Measurements from ENCODE around the gene PAF1. TPM values are rescaled to one million over a fixed set of nuclear protein-coding genes. Genes with fewer than 3 reads are reported as not detected.

The PAF1 gene
- total and polyA plus RNA-seq, 2 of the 13 experiments (the other 11 are each of a cell fraction or from before 2014, with no cell fraction given) = 30.2 to 31.1 TPM

GRCh38 chr19:39389631-39390414 lies 1.1 kb downstream of the PAF1 start:
- 74% methylated on average over 8 of the region's 13 CpGs for WGBS (ENCODE audit: low lambda C conversion rate)
- H4K20me1 ChIP-seq (ENCODE audit: insufficient read depth, low read length) = no peaks in the 10 kb centered on the region
- H3K9ac ChIP-seq (ENCODE audit: insufficient read depth, low read depth, low read length) = peak overlapping the region; percentile 95
- DNase-seq (ENCODE audit: low spot score) (no peak), FAIRE-seq (no peak), ATAC-seq (no peak)
- H3K27ac ChIP-seq (ENCODE audit: extremely low read length, insufficient read depth, low read length) = peak overlapping the region; percentile 86
- intact Hi-C loops (cut with micrococcal nuclease; ENCODE audit: unreplicated experiment) (loop anchor here (1.0 kb wide), 1 partner anchor 8 kb away; no protein-coding TSS in a partner anchor), in situ Hi-C loops (cut with HindIII; ENCODE audit: extremely low pct_ligation_motif_present, low pct_unique_long_range_greater_than_20kb) (no loop called here)
- ChIA-PET POLR2A (interaction anchor here (3.1 to 3.2 kb wide), 2 partner anchors 46 to 48 kb away, joined by 14 to 49 read pairs; partner anchors contain the start of genes RPS16 and SAMD4B), CTCF (ENCODE audit: low intra/inter-chr PET ratio, low total read pairs) (no interaction called here)
- TF ChIP-seq HIVEP1 (CRISPR knock-in tag; IDR thresholded peaks at IDR 0.05) = 0 out of 2 replicates have a peak, but pooled peaks have one; percentile 46
- peak; percentile 44; the same call in 1 of the 2 replicates for TF ChIP-seq CENPT (CRISPR knock-in tag; IDR thresholded peaks at IDR 0.05; ENCODE audit: low read depth)
- 0 out of 2 replicates have a peak, but pooled peaks have one; percentile 10 for TF ChIP-seq MTF2 (CRISPR knock-in tag; IDR thresholded peaks at IDR 0.05; ENCODE audit: borderline replicate concordance)
- TF ChIP-seq MTERF4 (CRISPR knock-in tag; IDR thresholded peaks at IDR 0.05) = 0 out of 2 replicates have a peak, but pooled peaks have one; percentile 12
- TF ChIP-seq TP53 (CRISPR knock-in tag; conservative IDR thresholded peaks at IDR 0.05) = no peak
- TF ChIP-seq KLF6 (CRISPR knock-in tag; IDR thresholded peaks at IDR 0.05) = no peak
- BruUV-seq (replicated peaks) = no TSS peak
- peak overlapping the region; percentile 75 for H3K4me2 ChIP-seq (ENCODE audit: low read depth, low read length)
- no peaks in the 10 kb centered on the region for H3K27me3 ChIP-seq (ENCODE audit: control insufficient read depth in 1 of 2, insufficient read depth in 2 of 2, low read length in 2 of 2)
- peaks cover 9 to 50% of the 10 kb centered on the region in 2 experiments for H3K36me3 ChIP-seq (replicated peaks in 1 of 2; ENCODE audit: control insufficient read depth in 1 of 2, insufficient read depth in 2 of 2, low read length in 2 of 2)
- peak overlapping the region; percentile 71 to 95 (median 85) for H3K4me3 ChIP-seq (replicated peaks in 1 of 3; ENCODE audit: insufficient read depth in 1 of 3, low read depth in 2 of 3, low read length in 3 of 3)
- no peaks in the 10 kb centered on the region for H3K9me3 ChIP-seq (ENCODE audit: low read length)
- peaks cover 17% of the 10 kb centered on the region for H3K79me2 ChIP-seq (ENCODE audit: insufficient read depth, low read length)
- H3K4me1 ChIP-seq (ENCODE audit: insufficient read depth, low read length) = peaks cover 22% of the 10 kb centered on the region
- H2AFZ ChIP-seq (ENCODE audit: low read length) = no peak overlapping the region

Measured in HepG2 (cell line).